Activated naive CD4-positive, alpha-beta T cell treated with Interleukin-2 at 50 U/mL for 16 hours (primary cell): ENCODE results near the gene TMA16.
"Not testable (repeated sequence)": the region's sequence is repeated elsewhere in the genome, so short reads cannot be mapped to it uniquely, and the experiment has no call there.

Experiments used
- DNase-seq: peaks from one replicate; pipeline ENCODE4 v3.0.0-alpha.2; 2020

Gene TMA16

GRCh38 chr4:163494360-163495241 is at the start of gene TMA16:
Gene TMA16, plus strand, starts transcription at chr4:163494690. Its CDS starts 112 bp downstream, at chr4:163494802.
- DNase-seq: peak; percentile 87

GRCh38 chr4:163447023-163447422 is 47.5 kb upstream of the TMA16 start:
- DNase-seq: not testable (repeated sequence)

GRCh38 chr4:163447481-163447880 is 47.0 kb upstream of the TMA16 start:
- DNase-seq: no peak

- no peak for DNase-seq
Observed at GRCh38 chr4:163448540-163449203, 45.8 kb upstream of the TMA16 start.

- no peak for DNase-seq
Observed at GRCh38 chr4:163462556-163462955, 31.9 kb upstream of the TMA16 start.

- DNase-seq: no peak
Observed at GRCh38 chr4:163467082-163467770, 27.3 kb upstream of the TMA16 start.

GRCh38 chr4:163470391-163470790 is 24.1 kb upstream of the TMA16 start:
- no peak for DNase-seq

- no peak for DNase-seq
Observed at GRCh38 chr4:163473130-163473529, 21.4 kb upstream of the TMA16 start.

- no peak for DNase-seq
Observed at GRCh38 chr4:163473576-163473975, 20.9 kb upstream of the TMA16 start, which contains the start of gene TKTL2. Gene TKTL2, minus strand, starts transcription at chr4:163473754. Its CDS starts 20 bp downstream, at chr4:163473734.

- no peak for DNase-seq
Observed at GRCh38 chr4:163474027-163474426, 20.5 kb upstream of the TMA16 start.

GRCh38 chr4:163476761-163477438 is 17.6 kb upstream of the TMA16 start:
- DNase-seq: no peak

- no peak for DNase-seq
Observed at GRCh38 chr4:163482190-163482589, 12.3 kb upstream of the TMA16 start.

GRCh38 chr4:163484906-163485305 is 9.6 kb upstream of the TMA16 start:
- DNase-seq: peak; percentile 46

GRCh38 chr4:163485589-163485988 is 8.9 kb upstream of the TMA16 start:
- no peak for DNase-seq

- no peak for DNase-seq
Observed at GRCh38 chr4:163486321-163486720, 8.2 kb upstream of the TMA16 start.

GRCh38 chr4:163489929-163490328 is 4.6 kb upstream of the TMA16 start:
- no peak for DNase-seq

- no peak for DNase-seq
Observed at GRCh38 chr4:163492951-163493504, 1.5 kb upstream of the TMA16 start.

GRCh38 chr4:163493643-163494359 is 689 bp upstream of the TMA16 start:
- no peak for DNase-seq

- DNase-seq: no peak
Observed at GRCh38 chr4:163495900-163496299, 1.4 kb downstream of the TMA16 start.

- DNase-seq: no peak
Observed at GRCh38 chr4:163500586-163500985, 6.1 kb downstream of the TMA16 start.

- no peak for DNase-seq
Observed at GRCh38 chr4:163505374-163505773, 10.9 kb downstream of the TMA16 start.

- no peak for DNase-seq
Observed at GRCh38 chr4:163515198-163515597, 20.7 kb downstream of the TMA16 start.
